HG03135 (cell line): ENCODE results near the gene NDUFAF3.

ENCODE experiments used
- ATAC-seq: cut with Tn5 transposase; IDR thresholded peaks from one replicate; pipeline ENCODE4 v1.9.1; 2021; ENCODE audit warnings: mild to moderate bottlenecking, moderate library complexity; ENCODE audit not compliant: unreplicated experiment

NDUFAF3 gene

DNA sequence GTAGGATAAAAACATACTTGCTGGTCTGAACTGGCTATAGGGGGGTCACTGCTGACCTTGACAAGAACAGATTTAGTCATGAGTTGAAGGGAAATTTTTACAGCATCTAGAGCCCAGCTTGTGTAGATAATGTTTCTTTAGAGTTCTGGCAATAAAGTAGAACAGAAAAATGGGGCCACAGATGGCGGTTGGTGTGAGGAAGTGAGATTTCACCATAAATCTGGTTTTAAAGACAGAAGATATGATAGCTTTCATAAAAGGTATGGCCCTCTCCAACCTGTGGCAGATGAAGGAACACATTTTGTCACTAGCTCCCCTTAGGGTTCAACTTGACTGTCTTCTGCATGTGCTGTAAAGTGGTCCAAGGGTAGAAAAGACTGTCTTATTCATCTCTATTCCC is 31.6 kb downstream of the NDUFAF3 start:
- no peak for ATAC-seq

DNA sequence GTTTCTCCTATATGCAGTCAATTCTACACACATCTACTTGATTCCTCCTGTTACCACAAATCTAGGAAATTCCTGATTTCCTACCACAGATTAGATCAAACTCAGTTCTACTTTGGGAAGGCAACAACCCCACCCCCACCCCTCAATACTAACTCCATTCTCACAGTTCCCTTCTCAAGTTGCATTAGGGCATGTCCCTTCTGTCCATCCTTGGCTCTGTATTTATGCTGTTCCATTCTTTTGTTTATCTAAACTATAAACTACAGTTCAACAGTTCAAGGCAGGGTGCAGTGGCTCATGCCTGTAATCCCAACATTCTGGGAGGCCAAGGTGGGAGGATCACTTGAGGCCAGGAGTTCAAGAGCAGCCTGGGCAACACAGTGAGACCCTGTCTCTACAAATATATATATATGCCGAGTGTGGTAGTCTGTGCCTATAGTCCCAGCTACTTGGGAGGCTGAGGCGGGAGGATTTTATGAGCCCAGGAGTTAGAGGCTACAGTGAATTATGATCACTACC is 32.5 kb downstream of the NDUFAF3 start:
- ATAC-seq = no peak

DNA sequence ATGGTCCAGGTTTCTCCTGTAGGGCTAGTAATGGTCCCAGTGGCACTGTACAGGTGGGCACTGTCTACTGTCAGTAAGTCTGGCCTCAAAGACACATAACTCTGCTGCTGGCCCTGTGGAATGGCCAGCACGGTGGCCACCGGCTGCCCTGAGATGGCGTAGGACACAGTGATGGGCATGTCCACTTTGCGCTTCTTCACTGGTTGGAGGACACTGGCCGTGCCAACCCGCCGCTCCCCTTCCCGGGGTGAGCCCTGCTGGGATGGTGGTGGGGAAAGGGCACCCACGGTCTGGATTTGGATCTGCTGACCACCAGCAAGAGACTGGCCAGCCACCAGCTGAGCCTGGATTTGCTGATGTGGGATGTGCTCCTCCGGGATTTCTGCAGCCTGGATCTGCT is 35.3 kb downstream of the NDUFAF3 start:
- ATAC-seq = no peak

DNA sequence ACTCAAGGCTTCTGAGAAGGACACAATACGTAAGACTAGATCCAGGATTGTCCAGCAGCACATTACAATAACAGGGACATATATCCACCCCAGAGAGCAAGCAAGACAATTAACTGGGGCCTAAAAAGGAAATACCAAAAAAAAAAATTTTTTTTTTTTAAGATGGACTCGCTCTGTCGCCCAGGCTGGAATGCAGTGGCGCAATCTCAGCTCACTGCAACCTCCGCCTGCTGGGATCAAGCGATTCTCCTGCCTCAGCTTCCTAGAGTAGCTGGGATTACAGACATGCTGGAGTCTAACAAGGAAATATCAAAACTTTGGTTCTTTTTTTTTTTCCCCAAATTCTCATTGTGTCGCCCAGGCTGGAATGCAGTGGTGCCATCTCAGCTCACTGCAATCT is 36.1 kb downstream of the NDUFAF3 start:
- ATAC-seq = no peak
